K562 (cell line): Measurements from ENCODE around the gene ABL1. TPM values are rescaled to one million over a fixed set of nuclear protein-coding genes. Genes with fewer than 3 reads are reported as not detected.

Experiments
- ATAC-seq: fragments of 200-7000 bp; cut with Tn5 transposase; 3 replicates; pipeline ENCODE4 v1.9.1; 2020; ENCODE audit warnings: moderate library complexity
- BruUV-seq: library from RNA; stranded (reverse); fragments of 400-500 nt; replicated peaks from 2 replicates; lab custom pipeline; 2021; lab: Mats Ljungman, UMichigan
- CTCF ChIA-PET: fragments of 300-600 bp; formaldehyde crosslinking; extraction: SDS; loops from one replicate; lab custom pipeline; 2021; ENCODE audit warnings: low intra/inter-chr PET ratio; lab: Yijun Ruan, JAX
- POLR2A ChIA-PET: fragments of 300-600, 350-650 bp; sonication (Branson Sonifier 250); formaldehyde crosslinking; extraction: SDS; loops from one replicate; lab custom pipeline; 2021; ENCODE audit warnings: antibody characterized with exemption, inconsistent platforms; lab: Yijun Ruan, JAX
- DNase-seq, 4 experiments: peaks; one replicate each; pipeline versions ENCODE4 v3.0.0 to v3.0.0-alpha.2; 2011 to 2018; ENCODE audit warnings: low spot score in 3 of 4, mixed read lengths in 3 of 4; ENCODE audit errors: extremely low read depth in 1 of 4
- FAIRE-seq: peaks from 2 replicates; lab custom pipeline; 2011; peaks lifted over from hg19 to GRCh38; lab: Jason Lieb, UNC
- H2AFZ ChIP-seq: 2 replicates; pipeline ENCODE4 v1.6.0; 2011; ENCODE audit warnings: low read depth, low read length, control low read depth, inconsistent platforms
- H3K27ac ChIP-seq: fragments of 200-600 bp; 3 replicates; pipeline ENCODE4 v1.8.0; 2011; ENCODE audit warnings: low read depth, mild to moderate bottlenecking, control low read depth, inconsistent platforms, low read length, moderate library complexity, mixed read lengths; ENCODE audit errors: extremely low read depth
- H3K27me3 ChIP-seq, 2 experiments: fragments of 300-600 bp in 1 of 2; 2 replicates in 1 of 2; 3 replicates in 1 of 2; pipeline versions ENCODE4 v1.6.0 to v1.8.0; 2011; ENCODE audit warnings: inconsistent platforms in 2 of 2, low read length in 2 of 2, mild to moderate bottlenecking in 1 of 2, mixed read lengths in 1 of 2, moderate library complexity in 1 of 2; ENCODE audit not compliant: control insufficient read depth in 2 of 2, insufficient read depth in 2 of 2
- H3K36me3 ChIP-seq: fragments of 300-600 bp; 3 replicates; pipeline ENCODE4 v1.8.0; 2011; ENCODE audit warnings: mild to moderate bottlenecking, low read length, inconsistent platforms; ENCODE audit not compliant: control insufficient read depth, insufficient read depth
- H3K4me1 ChIP-seq, 2 experiments: fragments of 200-600 bp in 1 of 2; replicated peaks in 1 of 2; 2 replicates in 1 of 2; 3 replicates in 1 of 2; pipeline versions ENCODE4 v1.5.1 to v1.8.0; 2011; ENCODE audit warnings: inconsistent platforms in 2 of 2, low read length in 2 of 2, mild to moderate bottlenecking in 1 of 2, mixed read lengths in 1 of 2, moderate library complexity in 1 of 2; ENCODE audit not compliant: control insufficient read depth in 2 of 2, insufficient read depth in 2 of 2
- H3K4me2 ChIP-seq: 2 replicates; pipeline ENCODE4 v1.6.1; 2011; ENCODE audit warnings: low read length, control low read depth, inconsistent platforms, mixed read lengths; ENCODE audit not compliant: insufficient read depth
- H3K4me3 ChIP-seq: fragments of 200-600 bp; sonication (generic), shearing (Covaris generic); 2 replicates; pipeline ENCODE4 v1.5.1; 2016; ENCODE audit warnings: control low read depth, inconsistent platforms
- H3K79me2 ChIP-seq: fragments of 200-600 bp; 3 replicates; pipeline ENCODE4 v1.8.0; 2011; ENCODE audit warnings: low read length, inconsistent platforms; ENCODE audit not compliant: control insufficient read depth, insufficient read depth
- H3K9ac ChIP-seq, 2 experiments: 2 replicates each; pipeline versions ENCODE4 v1.6.0 to v1.6.1; 2011; ENCODE audit warnings: low read depth in 2 of 2, low read length in 2 of 2, control low read depth in 1 of 2, inconsistent platforms in 1 of 2, mild to moderate bottlenecking in 1 of 2, mixed read lengths in 1 of 2; ENCODE audit not compliant: insufficient read depth in 1 of 2
- H3K9me1 ChIP-seq: one replicate; pipeline ENCODE4 v1.6.0; 2011; ENCODE audit warnings: inconsistent platforms, mild to moderate bottlenecking, low read length, moderate library complexity; ENCODE audit not compliant: control insufficient read depth, insufficient read depth
- H3K9me3 ChIP-seq: replicated peaks from 2 replicates; pipeline ENCODE4 v1.5.1; 2011; ENCODE audit warnings: low read depth, low read length, inconsistent platforms; ENCODE audit not compliant: control insufficient read depth, insufficient read depth
- H4K20me1 ChIP-seq: replicated peaks from 2 replicates; pipeline ENCODE4 v1.6.1; 2011; ENCODE audit warnings: low read length, inconsistent platforms, mixed read lengths; ENCODE audit not compliant: control insufficient read depth, insufficient read depth
- KLF16 ChIP-seq: IDR thresholded peaks from 2 replicates; pipeline ENCODE4 v1.6.1; 2016; ENCODE audit warnings: antibody characterized with exemption
- PHB2 ChIP-seq: fragments of 450-650 bp; IDR thresholded peaks from 2 replicates; pipeline ENCODE4 v1.6.1; 2017; ENCODE audit warnings: low read depth
- SMARCB1 ChIP-seq: IDR thresholded peaks from 2 replicates; pipeline ENCODE4 v1.6.1; 2011; ENCODE audit warnings: improper control_type of control experiment, low read depth; ENCODE audit not compliant: insufficient read length
- SMC3 ChIP-seq: conservative IDR thresholded peaks from 2 replicates; pipeline ENCODE4 v1.6.1; 2011; ENCODE audit warnings: low read depth, low read length, improper control_type of control experiment; ENCODE audit not compliant: insufficient read depth
- ZKSCAN1 ChIP-seq: fragments of 150-350 bp; IDR thresholded peaks from 2 replicates; pipeline ENCODE4 v1.6.1; 2016; ENCODE audit warnings: low read depth, low read length
- WGBS: fragments of 100-300 bp; shearing (Covaris generic); methylation state at CpG from one replicate; pipeline ENCODE4 v1.1.6; 2016; ENCODE audit warnings: low coverage, mixed read lengths; ENCODE audit not compliant: insufficient coverage; ENCODE audit errors: missing lambda C conversion rate; 5-methylcytosine and 5-hydroxymethylcytosine counted together
- in situ Hi-C: fragments of 300-500 bp; cut with MboI; formaldehyde crosslinking; loops from 4 replicates; pipeline ENCODE4 v1.15.0; 2018; ENCODE audit warnings: inconsistent platforms, mixed read lengths
- intact Hi-C: fragments of 100-400 bp; cut with micrococcal nuclease; formaldehyde crosslinking; loops from 2 replicates; pipeline ENCODE4 v1.14.2; 2022
- polyA plus RNA-seq, 8 experiments: library from polyadenylated mRNA; depleted of rRNA in 4 of 8; stranded (reverse) in 5 of 8; unstranded in 3 of 8; fragments of >200 nt; fragmentation: Nextera tagmentation in 2 of 8; fragmentation: Illumina TruSeq in 1 of 8; extraction: Ambion mirVana in 2 of 8; extraction: Trizol in 1 of 8; gene quantifications; 2 replicates each; pipeline versions ENCODE4 v1.2.1 to v1.2.3, GENCODE V29; 2011 to 2014; ENCODE audit warnings: inconsistent platforms in 1 of 8, missing spikeins in 1 of 8
- total RNA-seq, 7 experiments: library from RNA; depleted of rRNA in 6 of 7; stranded (reverse); fragments of >200 nt in 6 of 7; fragmentation: Illumina TruSeq in 2 of 7; extraction: Trizol in 2 of 7; gene quantifications; 2 replicates each; pipeline versions ENCODE4 v1.2.1 to v1.2.3, GENCODE V29; 2011 to 2021; ENCODE audit warnings: low replicate concordance in 1 of 7
- TF ChIP-seq, protein P1 (sequence below), 2 experiments: IDR thresholded peaks in 1 of 2; conservative IDR thresholded peaks in 1 of 2; 2 replicates each; pipeline ENCODE4 v1.6.1; 2016; ENCODE audit warnings: low read depth in 2 of 2, mild to moderate bottlenecking in 1 of 2, missing compliant biosample characterization in 1 of 2, missing genetic modification characterization in 1 of 2, moderate library complexity in 1 of 2
- TF ChIP-seq, protein P2 (sequence below), 2 experiments: fragments of 450-650 bp in 1 of 2; sonication (generic) in 1 of 2; formaldehyde crosslinking; conservative IDR thresholded peaks; 2 replicates each; pipeline versions ENCODE4 v1.4.0 to v1.8.1; 2020 to 2022; ENCODE audit warnings: mild to moderate bottlenecking in 1 of 2, missing genetic modification reagents in 1 of 2
- TF ChIP-seq, protein P3 (sequence below): fragments of 450-650 bp; formaldehyde crosslinking; IDR thresholded peaks from 2 replicates; pipeline ENCODE4 v1.4.0; 2020; ENCODE audit warnings: mild to moderate bottlenecking, moderate library complexity

Gene ABL1
- total and polyA plus RNA-seq, 9 of the 15 experiments (the other 6 are each of a cell fraction or from before 2014, with no cell fraction given): 1.5 to 130 (median 37.8) TPM

DNA sequence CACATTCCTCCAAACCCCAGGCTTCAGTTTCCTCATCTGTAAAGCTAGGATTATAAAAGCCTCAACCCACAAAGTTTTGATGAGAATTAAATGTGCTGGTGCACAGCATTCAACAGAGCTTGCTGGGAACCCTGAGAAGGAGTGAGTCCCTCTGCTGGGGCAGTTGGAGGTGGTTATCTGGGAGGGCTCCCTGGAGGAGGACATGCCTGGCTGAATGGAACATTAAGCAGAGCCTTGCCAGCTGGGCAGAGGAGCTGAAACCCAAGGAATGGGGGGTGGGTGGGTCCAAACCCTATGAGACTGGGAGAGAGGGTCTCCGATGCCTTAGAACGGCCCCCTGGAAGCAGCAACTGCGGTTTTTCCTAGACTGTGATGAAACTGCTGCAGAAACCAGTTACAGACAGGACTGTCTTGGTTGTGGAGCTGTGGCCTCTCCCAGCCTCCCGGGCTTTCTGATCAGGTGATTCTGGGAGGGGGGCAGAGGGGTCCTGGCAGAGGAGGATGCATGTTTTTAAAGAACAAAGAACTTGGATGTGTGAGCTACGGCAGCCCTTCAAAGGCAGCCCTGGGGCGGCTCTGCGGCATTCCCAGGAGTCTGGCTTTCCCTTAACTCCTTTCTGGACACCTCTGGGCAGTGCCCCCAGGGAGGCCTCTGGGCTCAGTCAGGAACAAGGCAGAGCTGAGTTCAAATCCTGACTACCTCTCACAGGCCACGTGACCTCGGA lies 83.2 kb downstream of the ABL1 start (continued):
- TF ChIP-seq, protein P1, sequence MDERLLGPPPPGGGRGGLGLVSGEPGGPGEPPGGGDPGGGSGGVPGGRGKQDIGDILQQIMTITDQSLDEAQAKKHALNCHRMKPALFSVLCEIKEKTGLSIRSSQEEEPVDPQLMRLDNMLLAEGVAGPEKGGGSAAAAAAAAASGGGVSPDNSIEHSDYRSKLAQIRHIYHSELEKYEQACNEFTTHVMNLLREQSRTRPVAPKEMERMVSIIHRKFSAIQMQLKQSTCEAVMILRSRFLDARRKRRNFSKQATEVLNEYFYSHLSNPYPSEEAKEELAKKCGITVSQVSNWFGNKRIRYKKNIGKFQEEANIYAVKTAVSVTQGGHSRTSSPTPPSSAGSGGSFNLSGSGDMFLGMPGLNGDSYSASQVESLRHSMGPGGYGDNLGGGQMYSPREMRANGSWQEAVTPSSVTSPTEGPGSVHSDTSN (CRISPR knock-in tag; IDR thresholded peaks at IDR 0.05; ENCODE audit: low read depth): no peak
- TF ChIP-seq, protein P1 (tag; conservative IDR thresholded peaks at IDR 0.05; ENCODE audit: low read depth): no peak
- TF ChIP-seq PHB2: no peak

DNA sequence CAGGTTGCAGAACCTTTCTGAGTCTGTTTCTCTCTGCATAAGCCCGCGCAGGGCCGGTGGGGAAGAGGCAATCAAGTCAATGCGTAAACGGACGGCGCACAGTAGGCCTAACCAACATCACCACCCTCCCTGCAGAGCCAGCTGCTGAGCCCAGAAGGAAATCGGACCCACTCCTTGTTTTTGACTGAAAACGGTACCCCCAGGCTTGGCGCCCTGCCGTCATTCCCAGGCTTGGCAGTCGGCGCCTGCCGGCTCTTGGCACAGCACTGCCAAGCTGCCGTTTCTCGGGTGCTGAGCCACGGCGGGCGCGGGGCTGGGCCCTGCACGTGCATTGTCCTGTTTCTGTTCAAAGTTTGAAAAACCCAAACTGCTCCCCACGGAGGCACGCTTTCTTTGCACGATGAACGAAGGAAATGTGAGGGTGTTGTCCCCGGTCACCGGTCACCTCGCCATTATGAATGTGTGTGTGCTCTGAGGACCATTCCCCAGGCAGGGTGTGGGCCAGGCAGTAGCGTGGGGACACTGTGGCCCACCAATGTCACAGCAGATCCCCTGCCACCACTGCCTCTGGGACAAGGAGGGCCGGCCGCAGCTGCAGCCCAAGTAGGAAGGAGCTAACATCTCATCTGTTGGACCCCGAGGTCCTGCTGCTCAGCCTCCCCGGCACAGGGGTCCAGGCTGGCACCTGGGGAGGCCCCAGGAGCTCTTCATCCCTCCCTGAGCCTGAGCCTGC lies 83.9 kb downstream of the ABL1 start:
- FAIRE-seq (no peak), DNase-seq (peak in 2 of 4 experiments; percentile 67 to 70), ATAC-seq (no peak)
- Histone ChIP-seq H3K36me3 (no peaks in the 10 kb centered on the region), H3K4me1 (peaks cover 0 to 58% of the 10 kb centered on the region in 2 experiments; a peak in 2 of 5 replicates), H4K20me1 (peaks cover 95% of the 10 kb centered on the region), H3K4me3 (no peak overlapping the region), H3K27me3 (peaks cover 97 to 100% of the 10 kb centered on the region in 2 experiments), H3K9me1 (peaks cover 4% of the 10 kb centered on the region), H3K9me3 (no peaks in the 10 kb centered on the region), H2AFZ (no peak overlapping the region), H3K4me2 (no peak overlapping the region), H3K9ac (peak overlapping the region in 1 of 2 experiments; percentile 11; a peak in 1 of 4 replicates), H3K27ac (no peak overlapping the region), H3K79me2 (no peaks in the 10 kb centered on the region)
- POLR2A ChIA-PET: interaction anchor here (0.6 to 26.8 kb wide), 9 partner anchors 6 to 453 kb away, joined by 3 to 582 read pairs (median 8); partner anchors contain the start of gene QRFP
- BruUV-seq: no TSS peak
- TF ChIP-seq, protein P2, sequence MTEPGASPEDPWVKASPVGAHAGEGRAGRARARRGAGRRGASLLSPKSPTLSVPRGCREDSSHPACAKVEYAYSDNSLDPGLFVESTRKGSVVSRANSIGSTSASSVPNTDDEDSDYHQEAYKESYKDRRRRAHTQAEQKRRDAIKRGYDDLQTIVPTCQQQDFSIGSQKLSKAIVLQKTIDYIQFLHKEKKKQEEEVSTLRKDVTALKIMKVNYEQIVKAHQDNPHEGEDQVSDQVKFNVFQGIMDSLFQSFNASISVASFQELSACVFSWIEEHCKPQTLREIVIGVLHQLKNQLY (CRISPR knock-in tag; conservative IDR thresholded peaks at IDR 0.05): 0 out of 4 replicates have a peak, but pooled peaks of 1 of the 2 experiments have one; percentile 37
- 0 out of 2 replicates have a peak, but pooled peaks have one; percentile 4 for TF ChIP-seq SMC3
- peak; percentile 97 for TF ChIP-seq ZKSCAN1
- TF ChIP-seq SMARCB1: no peak
- TF ChIP-seq KLF16: no peak
- TF ChIP-seq, protein P3, sequence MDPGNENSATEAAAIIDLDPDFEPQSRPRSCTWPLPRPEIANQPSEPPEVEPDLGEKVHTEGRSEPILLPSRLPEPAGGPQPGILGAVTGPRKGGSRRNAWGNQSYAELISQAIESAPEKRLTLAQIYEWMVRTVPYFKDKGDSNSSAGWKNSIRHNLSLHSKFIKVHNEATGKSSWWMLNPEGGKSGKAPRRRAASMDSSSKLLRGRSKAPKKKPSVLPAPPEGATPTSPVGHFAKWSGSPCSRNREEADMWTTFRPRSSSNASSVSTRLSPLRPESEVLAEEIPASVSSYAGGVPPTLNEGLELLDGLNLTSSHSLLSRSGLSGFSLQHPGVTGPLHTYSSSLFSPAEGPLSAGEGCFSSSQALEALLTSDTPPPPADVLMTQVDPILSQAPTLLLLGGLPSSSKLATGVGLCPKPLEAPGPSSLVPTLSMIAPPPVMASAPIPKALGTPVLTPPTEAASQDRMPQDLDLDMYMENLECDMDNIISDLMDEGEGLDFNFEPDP (CRISPR knock-in tag): no peak
- 5% methylated on average over 33 of the region's 33 CpGs for WGBS
- intact Hi-C loops: no loop called here
- CTCF ChIA-PET: no interaction called here
- in situ Hi-C loops: no loop called here
